ENCODE results near the gene TIMM23.
"Not testable (repeated sequence)": the region's sequence is repeated elsewhere in the genome, so short reads cannot be mapped to it uniquely, and the experiment has no call there.

The TIMM23 gene

DNA sequence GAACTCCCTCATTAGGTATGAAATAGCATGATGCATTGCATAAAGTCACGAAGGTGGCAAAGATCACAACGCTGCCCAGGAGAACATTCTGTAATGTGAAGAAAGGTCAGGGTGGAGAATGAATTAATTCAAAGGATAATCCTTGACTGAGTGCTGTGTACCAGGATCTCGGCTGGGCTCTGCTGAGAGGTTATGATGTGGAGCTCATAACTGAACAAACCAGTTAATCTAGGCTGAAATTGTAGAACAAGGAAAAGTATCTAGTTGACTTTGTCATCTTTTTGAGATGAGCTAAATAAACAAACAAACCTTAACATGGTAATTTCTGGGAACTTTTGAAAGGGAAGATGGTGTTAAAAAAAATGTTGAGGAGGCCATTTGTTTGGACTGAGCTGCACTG is 67.7 kb downstream of the TIMM23 start:
- no peaks in the 10 kb centered on the region for H3K36me3 ChIP-seq (ENCODE audit: insufficient read depth)
- H2AFZ ChIP-seq (ENCODE audit: low read depth) = no peak overlapping the region
- H3K4me1 ChIP-seq (ENCODE audit: low read depth, poor library complexity, severe bottlenecking) = no peaks in the 10 kb centered on the region
- no peaks in the 10 kb centered on the region for H3K79me2 ChIP-seq (ENCODE audit: insufficient read depth, low read depth)
- H3K27ac ChIP-seq = no peak overlapping the region
- H3K4me3 ChIP-seq (IDR thresholded peaks at IDR 0.05; ENCODE audit: insufficient read depth, low read depth, low read length) = no peak overlapping the region
- no peaks in the 10 kb centered on the region for H4K20me1 ChIP-seq (ENCODE audit: insufficient read depth)
- H3K9ac ChIP-seq = no peak overlapping the region
- TF ChIP-seq, protein P1, sequence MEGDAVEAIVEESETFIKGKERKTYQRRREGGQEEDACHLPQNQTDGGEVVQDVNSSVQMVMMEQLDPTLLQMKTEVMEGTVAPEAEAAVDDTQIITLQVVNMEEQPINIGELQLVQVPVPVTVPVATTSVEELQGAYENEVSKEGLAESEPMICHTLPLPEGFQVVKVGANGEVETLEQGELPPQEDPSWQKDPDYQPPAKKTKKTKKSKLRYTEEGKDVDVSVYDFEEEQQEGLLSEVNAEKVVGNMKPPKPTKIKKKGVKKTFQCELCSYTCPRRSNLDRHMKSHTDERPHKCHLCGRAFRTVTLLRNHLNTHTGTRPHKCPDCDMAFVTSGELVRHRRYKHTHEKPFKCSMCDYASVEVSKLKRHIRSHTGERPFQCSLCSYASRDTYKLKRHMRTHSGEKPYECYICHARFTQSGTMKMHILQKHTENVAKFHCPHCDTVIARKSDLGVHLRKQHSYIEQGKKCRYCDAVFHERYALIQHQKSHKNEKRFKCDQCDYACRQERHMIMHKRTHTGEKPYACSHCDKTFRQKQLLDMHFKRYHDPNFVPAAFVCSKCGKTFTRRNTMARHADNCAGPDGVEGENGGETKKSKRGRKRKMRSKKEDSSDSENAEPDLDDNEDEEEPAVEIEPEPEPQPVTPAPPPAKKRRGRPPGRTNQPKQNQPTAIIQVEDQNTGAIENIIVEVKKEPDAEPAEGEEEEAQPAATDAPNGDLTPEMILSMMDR (conservative IDR thresholded peaks at IDR 0.05; ENCODE audit: low read depth, low read length) = no peak
- no peaks in the 10 kb centered on the region for H3K27me3 ChIP-seq (ENCODE audit: insufficient read depth, low read depth)
- H3K4me2 ChIP-seq = no peak overlapping the region

DNA sequence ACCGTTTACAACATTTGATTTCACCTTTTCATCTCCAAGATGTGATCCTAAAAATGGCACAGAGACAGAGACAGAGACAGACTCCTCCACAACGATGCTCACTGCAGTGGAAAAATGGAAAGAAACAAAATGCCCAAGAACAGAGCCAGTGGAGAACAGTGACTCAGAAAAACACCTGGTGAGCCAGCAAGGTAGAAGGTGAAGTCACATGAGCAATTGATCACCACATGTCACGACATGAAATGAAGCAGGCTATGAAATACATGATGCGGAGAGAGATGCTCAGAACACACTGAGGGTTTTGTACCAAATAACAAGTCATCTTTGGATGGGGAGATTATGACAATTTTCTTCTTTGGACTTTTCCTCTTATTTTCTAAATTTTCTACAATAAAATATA is 70.2 kb downstream of the TIMM23 start:
- H3K4me2 ChIP-seq = no peak overlapping the region
- no peak overlapping the region for H3K9ac ChIP-seq
- no peak overlapping the region for H3K27ac ChIP-seq
- H3K4me1 ChIP-seq (ENCODE audit: low read depth, poor library complexity, severe bottlenecking) = no peaks in the 10 kb centered on the region
- H4K20me1 ChIP-seq (ENCODE audit: insufficient read depth) = no peaks in the 10 kb centered on the region
- no peaks in the 10 kb centered on the region for H3K79me2 ChIP-seq (ENCODE audit: insufficient read depth, low read depth)
- no peak overlapping the region for H3K4me3 ChIP-seq (IDR thresholded peaks at IDR 0.05; ENCODE audit: insufficient read depth, low read depth, low read length)
- H3K27me3 ChIP-seq (ENCODE audit: insufficient read depth, low read depth) = no peaks in the 10 kb centered on the region
- no peak overlapping the region for H2AFZ ChIP-seq (ENCODE audit: low read depth)
- TF ChIP-seq, protein P1 (conservative IDR thresholded peaks at IDR 0.05; ENCODE audit: low read depth, low read length) = no peak
- no peaks in the 10 kb centered on the region for H3K36me3 ChIP-seq (ENCODE audit: insufficient read depth)

DNA sequence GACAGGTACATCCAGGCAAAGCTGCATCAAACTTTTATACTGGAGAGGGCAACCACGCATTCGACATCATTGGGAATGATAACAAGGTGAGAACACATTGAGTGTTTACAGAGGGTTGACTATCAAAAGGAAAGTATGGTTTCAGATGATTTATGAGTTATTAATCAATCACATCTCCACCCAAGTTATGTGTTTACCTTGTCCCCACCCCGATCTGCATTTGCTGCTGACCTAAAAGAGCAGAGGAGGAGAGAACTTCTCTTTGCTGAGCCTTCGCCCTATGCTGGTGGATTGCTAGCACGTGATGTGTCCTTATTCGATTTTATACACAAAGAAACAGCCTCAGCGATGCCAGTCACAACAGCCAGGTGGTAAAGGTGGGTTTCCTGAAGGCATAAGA is 74.0 kb downstream of the TIMM23 start, which contains the start of gene MSMB:
Gene MSMB, minus strand, starts transcription at position 9 of the 400 bp plus-strand sequence. CDS start 32 bp downstream, outside the sequence.
- TF ChIP-seq, protein P1 (conservative IDR thresholded peaks at IDR 0.05; ENCODE audit: low read depth, low read length) = no peak
- Histone ChIP-seq H3K4me1 (ENCODE audit: low read depth, poor library complexity, severe bottlenecking) (no peaks in the 10 kb centered on the region), H3K27ac (no peak within 1 kb of the TSS), H2AFZ (ENCODE audit: low read depth) (no peak within 1 kb of the TSS), H3K27me3 (ENCODE audit: insufficient read depth, low read depth) (no peaks in the 10 kb centered on the region), H3K4me3 (IDR thresholded peaks at IDR 0.05; ENCODE audit: insufficient read depth, low read depth, low read length) (no peak within 1 kb of the TSS), H3K4me2 (no peak within 1 kb of the TSS), H4K20me1 (ENCODE audit: insufficient read depth) (no peaks in the 10 kb centered on the region), H3K36me3 (ENCODE audit: insufficient read depth) (no peaks in the 10 kb centered on the region), H3K9ac (no peak within 1 kb of the TSS), H3K79me2 (ENCODE audit: insufficient read depth, low read depth) (no peaks in the 10 kb centered on the region)

DNA sequence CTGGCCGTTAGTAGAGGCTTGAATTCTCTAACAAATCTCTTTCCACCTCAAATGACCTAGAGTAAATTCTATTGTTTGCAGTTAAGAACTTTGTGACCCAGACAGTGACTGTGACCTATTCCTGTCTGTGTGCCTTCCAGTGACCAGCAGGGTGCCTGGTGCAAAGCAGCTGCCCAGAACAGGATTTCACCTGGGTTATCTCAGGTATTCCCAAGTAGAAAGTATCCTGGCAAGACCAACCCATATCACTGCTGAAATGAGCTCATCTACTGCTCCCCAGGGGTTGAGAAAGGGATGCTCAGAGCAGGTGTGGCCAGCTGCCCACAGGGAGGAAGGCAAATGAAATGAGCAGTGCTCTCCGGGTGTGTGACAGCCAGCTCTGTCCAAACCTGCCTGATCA is 75.9 kb downstream of the TIMM23 start:
- H3K27ac ChIP-seq = no peak overlapping the region
- H2AFZ ChIP-seq (ENCODE audit: low read depth) = no peak overlapping the region
- H3K79me2 ChIP-seq (ENCODE audit: insufficient read depth, low read depth) = no peaks in the 10 kb centered on the region
- TF ChIP-seq, protein P1 (conservative IDR thresholded peaks at IDR 0.05; ENCODE audit: low read depth, low read length) = no peak
- no peaks in the 10 kb centered on the region for H3K36me3 ChIP-seq (ENCODE audit: insufficient read depth)
- H3K4me2 ChIP-seq = no peak overlapping the region
- H3K27me3 ChIP-seq (ENCODE audit: insufficient read depth, low read depth) = no peaks in the 10 kb centered on the region
- H3K4me1 ChIP-seq (ENCODE audit: low read depth, poor library complexity, severe bottlenecking) = no peaks in the 10 kb centered on the region
- H4K20me1 ChIP-seq (ENCODE audit: insufficient read depth) = no peaks in the 10 kb centered on the region
- no peak overlapping the region for H3K9ac ChIP-seq
- H3K4me3 ChIP-seq (IDR thresholded peaks at IDR 0.05; ENCODE audit: insufficient read depth, low read depth, low read length) = no peak overlapping the region

DNA sequence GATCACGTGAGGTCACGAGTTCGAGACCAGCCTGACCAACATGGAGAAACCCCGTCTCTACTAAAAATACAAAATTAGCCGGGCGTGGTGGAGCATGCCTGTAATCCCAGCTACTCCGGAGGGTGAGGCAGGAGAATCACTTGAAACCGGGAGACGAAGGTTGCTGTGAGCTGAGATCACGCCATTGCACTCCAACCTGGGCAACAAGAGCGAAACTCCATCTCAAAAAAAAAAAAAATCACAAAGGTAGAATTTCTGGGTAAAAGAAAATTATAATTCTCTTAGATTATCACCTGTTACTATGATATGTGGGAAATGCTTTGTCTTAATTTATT is 77.2 kb downstream of the TIMM23 start:
- not testable (repeated sequence) for H3K36me3 ChIP-seq (ENCODE audit: insufficient read depth); H3K4me3 ChIP-seq (IDR thresholded peaks at IDR 0.05; ENCODE audit: insufficient read depth, low read depth, low read length); H2AFZ ChIP-seq (ENCODE audit: low read depth); H3K4me1 ChIP-seq (ENCODE audit: low read depth, poor library complexity, severe bottlenecking); H3K4me2 ChIP-seq; H3K27ac ChIP-seq; H3K27me3 ChIP-seq (ENCODE audit: insufficient read depth, low read depth); H3K79me2 ChIP-seq (ENCODE audit: insufficient read depth, low read depth); H3K9ac ChIP-seq; H4K20me1 ChIP-seq (ENCODE audit: insufficient read depth)
